Thyroid gland (tissue), 4 donors: Measurements from ENCODE around the gene TTC17.

Source experiments
- POLR2A ChIP-seq, 2 donors: fragments of 450-650 bp; IDR thresholded peaks; one replicate each; pipeline ENCODE4 v1.6.1; 2017; ENCODE audit warnings: antibody characterized with exemption in 2 of 2, mild to moderate bottlenecking in 2 of 2, moderate library complexity in 1 of 2
- TF ChIP-seq, protein P1 (sequence below), 6 experiments: fragments of 200-600 bp in 3 of 6; fragments of 450-650 bp in 3 of 6; sonication (generic) in 3 of 6; IDR thresholded peaks; one replicate each; pipeline ENCODE4 v1.5.1; 2016 to 2019; ENCODE audit warnings: antibody characterized with exemption in 6 of 6, mild to moderate bottlenecking in 2 of 6, inconsistent platforms in 1 of 6, moderate library complexity in 1 of 6

DNA sequence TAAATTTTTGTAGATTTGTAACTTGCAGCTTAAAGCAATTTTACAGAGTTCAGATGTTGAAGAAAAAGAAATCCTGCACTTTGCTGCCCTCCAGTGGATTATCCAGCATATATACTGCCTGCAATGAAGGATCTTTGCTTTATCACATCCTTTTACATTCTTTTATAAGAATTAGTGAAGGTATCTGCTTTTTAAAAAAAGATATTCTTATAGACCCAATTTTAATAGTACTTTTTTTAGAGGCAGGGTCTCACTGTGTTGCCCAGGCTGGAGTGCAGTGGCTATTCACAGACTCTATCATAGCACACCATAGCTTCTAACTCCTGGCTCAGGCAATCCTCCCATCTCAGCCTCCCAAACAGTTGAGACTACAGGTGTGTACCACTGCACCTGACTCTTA, 60.7 kb downstream of the TTC17 start:
- TF ChIP-seq, protein P1, sequence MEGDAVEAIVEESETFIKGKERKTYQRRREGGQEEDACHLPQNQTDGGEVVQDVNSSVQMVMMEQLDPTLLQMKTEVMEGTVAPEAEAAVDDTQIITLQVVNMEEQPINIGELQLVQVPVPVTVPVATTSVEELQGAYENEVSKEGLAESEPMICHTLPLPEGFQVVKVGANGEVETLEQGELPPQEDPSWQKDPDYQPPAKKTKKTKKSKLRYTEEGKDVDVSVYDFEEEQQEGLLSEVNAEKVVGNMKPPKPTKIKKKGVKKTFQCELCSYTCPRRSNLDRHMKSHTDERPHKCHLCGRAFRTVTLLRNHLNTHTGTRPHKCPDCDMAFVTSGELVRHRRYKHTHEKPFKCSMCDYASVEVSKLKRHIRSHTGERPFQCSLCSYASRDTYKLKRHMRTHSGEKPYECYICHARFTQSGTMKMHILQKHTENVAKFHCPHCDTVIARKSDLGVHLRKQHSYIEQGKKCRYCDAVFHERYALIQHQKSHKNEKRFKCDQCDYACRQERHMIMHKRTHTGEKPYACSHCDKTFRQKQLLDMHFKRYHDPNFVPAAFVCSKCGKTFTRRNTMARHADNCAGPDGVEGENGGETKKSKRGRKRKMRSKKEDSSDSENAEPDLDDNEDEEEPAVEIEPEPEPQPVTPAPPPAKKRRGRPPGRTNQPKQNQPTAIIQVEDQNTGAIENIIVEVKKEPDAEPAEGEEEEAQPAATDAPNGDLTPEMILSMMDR (IDR thresholded peaks at IDR 0.05): peak in 5 of 6 experiments; percentile 45 to 69 (median 69)
- no peak for TF ChIP-seq POLR2A (IDR thresholded peaks at IDR 0.05)
